NT2/D1 (cell line): Measurements from ENCODE around the gene FMN1.

Source experiments
- SUZ12 ChIP-seq: IDR thresholded peaks from 2 replicates; pipeline ENCODE4 v1.6.1; 2011; ENCODE audit not compliant: insufficient read length, insufficient read depth; ENCODE audit errors: extremely low read depth
- ZNF274 ChIP-seq: IDR thresholded peaks from 2 replicates; pipeline ENCODE4 v1.6.1; 2011; ENCODE audit warnings: mild to moderate bottlenecking, low read depth, low read length

DNA sequence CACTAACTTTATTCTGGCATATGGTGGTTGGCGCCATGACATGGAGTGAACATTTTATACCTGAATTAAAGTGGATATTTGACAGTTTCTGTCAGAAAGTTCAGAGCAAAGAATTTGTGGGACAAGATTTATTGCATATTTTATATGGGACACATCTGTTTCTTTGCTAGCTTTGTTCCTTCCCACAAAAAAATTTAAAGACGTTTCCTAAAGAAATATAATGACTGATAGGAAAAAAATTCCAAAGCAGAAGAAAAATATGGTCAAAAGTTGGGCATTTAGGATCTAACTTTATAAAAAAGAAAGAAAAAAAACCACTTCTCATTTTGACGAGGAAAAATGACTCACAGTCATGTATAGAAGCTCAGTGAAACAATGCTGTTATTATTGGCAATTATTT is 375.1 kb downstream of the FMN1 start:
- TF ChIP-seq ZNF274 (no peak), SUZ12 (no peak)
